Upper lobe of left lung (tissue), 6 donors: ENCODE results near the gene PABPN1L. TPM values are rescaled to one million over a fixed set of nuclear protein-coding genes. Genes with fewer than 3 reads are reported as not detected.

ENCODE experiments used
- ATAC-seq, 2 donors: fragments of 200-7000 bp; cut with Tn5 transposase; one replicate each; pipeline ENCODE4 v1.9.1; 2022; ENCODE audit warnings: mild to moderate bottlenecking in 2 of 2, moderate library complexity in 2 of 2; ENCODE audit not compliant: low FRiP score in 2 of 2
- DNase-seq, 2 donors: peaks; one replicate each; pipeline ENCODE4 v3.0.0-alpha.2; 2019 to 2020
- H3K27ac ChIP-seq, 4 donors: fragments of 200-600 bp; sonication (generic); one replicate each; pipeline ENCODE4 v1.5.1; 2016 to 2019
- H3K27me3 ChIP-seq, 4 donors: fragments of 200-600 bp; sonication (generic); one replicate each; pipeline ENCODE4 v1.5.1; 2017 to 2019
- H3K36me3 ChIP-seq, 4 donors: fragments of 200-600 bp; sonication (generic); one replicate each; pipeline ENCODE4 v1.5.1; 2016 to 2019
- H3K4me1 ChIP-seq, 4 donors: fragments of 200-600 bp; sonication (generic); one replicate each; pipeline ENCODE4 v1.5.1; 2018 to 2019
- H3K4me3 ChIP-seq, 4 donors: fragments of 200-600 bp; sonication (generic); one replicate each; pipeline ENCODE4 v1.5.1; 2017 to 2019; ENCODE audit warnings: mild to moderate bottlenecking in 2 of 4, moderate library complexity in 1 of 4
- H3K9me3 ChIP-seq, 4 donors: fragments of 200-600 bp; sonication (generic); one replicate each; pipeline ENCODE4 v1.5.1; 2018 to 2019
- EP300 ChIP-seq, 4 donors: sonication (generic); formaldehyde crosslinking; IDR thresholded peaks; one replicate each; pipeline ENCODE4 v1.5.1; 2017; ENCODE audit warnings: antibody characterized with exemption in 4 of 4, control low read depth in 2 of 4
- POLR2A ChIP-seq, 4 donors: fragments of 450-650 bp; IDR thresholded peaks; one replicate each; pipeline ENCODE4 v1.5.1; 2016 to 2017; ENCODE audit warnings: antibody characterized with exemption in 4 of 4, mild to moderate bottlenecking in 2 of 4
- POLR2AphosphoS5 ChIP-seq, 2 donors: sonication (generic); formaldehyde crosslinking; IDR thresholded peaks; one replicate each; pipeline ENCODE4 v1.5.1; 2017; ENCODE audit warnings: antibody characterized with exemption in 2 of 2
- WGBS, 2 donors: methylation state at CpG; one replicate each; pipeline ENCODE4 v1.1.5; 2017 to 2018; 5-methylcytosine and 5-hydroxymethylcytosine counted together
- total RNA-seq, 6 donors: library from RNA; depleted of rRNA in 4 of 6; stranded (reverse); fragments of >200 nt in 4 of 6; gene quantifications; one replicate each; pipeline versions ENCODE4 v1.1.0 to v1.2.1, GENCODE V29; 2016 to 2021
- TF ChIP-seq, protein P1 (sequence below), 6 experiments: fragments of 450-650 bp in 4 of 6; fragments of 200-600 bp in 2 of 6; sonication (generic) in 2 of 6; IDR thresholded peaks; one replicate each; pipeline ENCODE4 v1.5.1; 2016 to 2019; ENCODE audit warnings: antibody characterized with exemption in 6 of 6
- donor health status: DM: no; HTN: no; CAD: no; lungs with moderate emphysema.
- donor health status: DM: no; HTN: yes; CAD: no; lungs with severe emphysema.

PABPN1L gene
- total RNA-seq, 6 donors from 2014 or later: 0.20 TPM; not detected in 5

DNA sequence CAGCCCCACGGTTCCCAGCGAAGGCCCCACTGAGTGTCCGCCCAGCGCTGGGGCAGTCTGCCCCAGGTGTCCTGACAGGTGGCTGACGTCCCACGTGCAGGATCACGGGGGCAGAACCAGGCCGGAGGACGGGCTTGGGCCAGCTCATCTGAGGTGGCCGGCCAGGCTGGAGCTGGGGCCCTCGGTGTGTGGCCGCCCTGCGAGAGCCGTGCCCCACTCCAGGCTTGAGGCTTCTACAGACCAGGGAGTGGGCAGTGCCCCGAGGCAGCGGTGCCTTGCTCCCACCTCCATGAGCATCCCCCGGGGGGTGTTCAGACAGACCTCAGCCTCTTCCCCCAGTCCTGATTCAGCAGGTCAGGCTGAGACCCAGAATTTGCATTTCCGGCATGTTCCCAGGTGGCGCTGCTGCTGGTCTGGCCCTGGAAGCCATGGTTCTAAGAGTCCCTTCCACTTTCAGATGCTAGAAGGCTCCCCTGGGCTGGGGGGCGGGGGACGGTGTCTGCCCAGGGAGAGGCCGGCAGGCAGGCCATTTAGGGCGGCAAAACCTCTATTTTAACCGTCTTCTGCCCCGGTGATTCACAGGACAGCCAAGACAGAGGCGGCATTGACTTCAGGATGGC is 35.4 kb upstream of the PABPN1L start:
- Histone ChIP-seq H3K27me3 (no peaks in the 10 kb centered on the region), H3K4me1 (peaks cover 7 to 15% (median 11%) of the 10 kb centered on the region in 4 donors), H3K4me3 (no peak overlapping the region), H3K27ac (peak overlapping the region in 3 of 4 donors; percentile 76 to 80 (median 76)), H3K36me3 (peaks cover 0 to 21% (median 6%) of the 10 kb centered on the region in 4 donors), H3K9me3 (no peaks in the 10 kb centered on the region)
- TF ChIP-seq, protein P1, sequence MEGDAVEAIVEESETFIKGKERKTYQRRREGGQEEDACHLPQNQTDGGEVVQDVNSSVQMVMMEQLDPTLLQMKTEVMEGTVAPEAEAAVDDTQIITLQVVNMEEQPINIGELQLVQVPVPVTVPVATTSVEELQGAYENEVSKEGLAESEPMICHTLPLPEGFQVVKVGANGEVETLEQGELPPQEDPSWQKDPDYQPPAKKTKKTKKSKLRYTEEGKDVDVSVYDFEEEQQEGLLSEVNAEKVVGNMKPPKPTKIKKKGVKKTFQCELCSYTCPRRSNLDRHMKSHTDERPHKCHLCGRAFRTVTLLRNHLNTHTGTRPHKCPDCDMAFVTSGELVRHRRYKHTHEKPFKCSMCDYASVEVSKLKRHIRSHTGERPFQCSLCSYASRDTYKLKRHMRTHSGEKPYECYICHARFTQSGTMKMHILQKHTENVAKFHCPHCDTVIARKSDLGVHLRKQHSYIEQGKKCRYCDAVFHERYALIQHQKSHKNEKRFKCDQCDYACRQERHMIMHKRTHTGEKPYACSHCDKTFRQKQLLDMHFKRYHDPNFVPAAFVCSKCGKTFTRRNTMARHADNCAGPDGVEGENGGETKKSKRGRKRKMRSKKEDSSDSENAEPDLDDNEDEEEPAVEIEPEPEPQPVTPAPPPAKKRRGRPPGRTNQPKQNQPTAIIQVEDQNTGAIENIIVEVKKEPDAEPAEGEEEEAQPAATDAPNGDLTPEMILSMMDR (IDR thresholded peaks at IDR 0.05): no peak
- TF ChIP-seq EP300 (IDR thresholded peaks at IDR 0.05) (no peak), POLR2A (IDR thresholded peaks at IDR 0.05) (no peak), POLR2AphosphoS5 (IDR thresholded peaks at IDR 0.05) (no peak)
- 84 to 90% methylated on average over 2 to 25 of the region's 26 CpGs for WGBS, 2 donors
- ATAC-seq (no peak), DNase-seq (no peak)

DNA sequence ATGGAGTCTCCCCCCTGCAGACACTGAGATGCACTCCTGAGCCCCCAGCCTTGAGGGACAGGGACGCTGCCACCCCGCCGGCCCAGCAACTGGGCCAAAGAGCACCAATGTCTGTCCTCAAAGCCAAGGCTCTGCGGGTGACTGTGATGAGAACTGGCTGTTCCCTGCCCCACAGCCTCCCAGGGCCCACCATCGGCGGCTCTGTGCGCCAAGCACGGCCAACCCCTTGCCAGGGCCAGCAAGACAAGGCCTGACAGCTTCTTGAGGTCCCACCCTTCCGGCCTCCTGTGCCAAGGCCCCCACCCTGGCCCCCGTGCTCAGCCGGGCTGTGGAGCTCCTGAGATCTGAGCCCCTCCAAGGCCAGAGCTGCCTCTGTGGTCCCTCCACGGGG is 34.2 kb upstream of the PABPN1L start:
- WGBS, 2 donors: 57 to 79% methylated on average over 4 to 11 of the region's 12 CpGs
- peak overlapping the region; percentile 53 to 80 (median 76) for H3K27ac ChIP-seq
- no peak overlapping the region for H3K4me3 ChIP-seq
- H3K36me3 ChIP-seq: peaks cover 0 to 33% (median 6%) of the 10 kb centered on the region in 4 donors
- DNase-seq: peak in 1 of 2 donors; percentile 85
- no peaks in the 10 kb centered on the region for H3K9me3 ChIP-seq
- no peaks in the 10 kb centered on the region for H3K27me3 ChIP-seq
- peak in 1 of 2 donors; percentile 14 for ATAC-seq
- TF ChIP-seq, protein P1 (IDR thresholded peaks at IDR 0.05): no peak
- TF ChIP-seq POLR2AphosphoS5 (IDR thresholded peaks at IDR 0.05) (peak; percentile 37 to 68), EP300 (IDR thresholded peaks at IDR 0.05) (peak in 2 of 4 donors; percentile 21 to 26)
- H3K4me1 ChIP-seq: peaks cover 7 to 15% (median 11%) of the 10 kb centered on the region in 4 donors

DNA sequence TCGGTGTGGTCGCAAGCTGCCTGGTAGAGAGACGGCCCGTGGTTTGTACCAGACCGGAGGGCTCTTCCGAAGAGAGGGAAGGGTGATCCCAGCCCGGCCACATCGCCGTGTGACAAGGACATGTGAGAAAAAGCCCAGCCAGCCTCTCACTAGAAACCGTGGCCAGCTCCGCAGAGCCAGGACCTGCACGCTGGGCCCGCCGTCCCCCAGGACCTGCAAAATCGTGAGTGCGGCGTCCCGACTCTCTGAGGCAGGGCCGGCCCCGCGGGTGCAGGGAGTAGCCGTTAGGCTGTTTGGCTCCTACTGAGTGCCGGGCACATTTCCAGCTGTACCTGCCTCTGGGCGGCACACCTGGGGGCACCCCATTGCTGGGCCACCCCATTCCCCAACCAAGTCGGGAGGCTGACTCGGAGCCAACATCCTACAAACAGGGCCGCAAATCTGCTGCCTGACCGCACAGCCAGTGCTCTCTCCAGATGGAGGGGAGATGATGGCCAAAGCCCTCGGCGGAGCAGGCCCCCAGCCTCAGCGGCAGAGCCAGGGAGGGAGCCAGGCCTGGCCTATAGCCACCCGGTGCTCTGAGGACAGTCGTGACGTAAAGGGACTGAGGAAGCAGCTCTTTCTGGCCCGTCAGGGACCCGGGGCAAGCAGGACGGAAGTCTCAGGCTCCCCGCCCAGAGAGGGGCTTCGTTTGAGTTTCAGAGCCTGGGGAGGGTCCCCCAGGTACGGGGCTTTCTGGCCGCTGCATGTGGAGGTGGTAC is 33.6 kb upstream of the PABPN1L start:
- ATAC-seq (no peak), DNase-seq (no peak)
- Histone ChIP-seq H3K4me1 (peaks cover 7 to 15% (median 11%) of the 10 kb centered on the region in 4 donors), H3K4me3 (no peak overlapping the region), H3K36me3 (peaks cover 0 to 34% (median 6%) of the 10 kb centered on the region in 4 donors), H3K27me3 (no peaks in the 10 kb centered on the region), H3K9me3 (no peaks in the 10 kb centered on the region), H3K27ac (peak overlapping the region; percentile 53 to 80 (median 76))
- TF ChIP-seq, protein P1 (IDR thresholded peaks at IDR 0.05): no peak
- TF ChIP-seq EP300 (IDR thresholded peaks at IDR 0.05) (no peak), POLR2A (IDR thresholded peaks at IDR 0.05) (no peak), POLR2AphosphoS5 (IDR thresholded peaks at IDR 0.05) (no peak)
- 73 to 85% methylated on average over 17 to 34 of the region's 41 CpGs for WGBS, 2 donors

DNA sequence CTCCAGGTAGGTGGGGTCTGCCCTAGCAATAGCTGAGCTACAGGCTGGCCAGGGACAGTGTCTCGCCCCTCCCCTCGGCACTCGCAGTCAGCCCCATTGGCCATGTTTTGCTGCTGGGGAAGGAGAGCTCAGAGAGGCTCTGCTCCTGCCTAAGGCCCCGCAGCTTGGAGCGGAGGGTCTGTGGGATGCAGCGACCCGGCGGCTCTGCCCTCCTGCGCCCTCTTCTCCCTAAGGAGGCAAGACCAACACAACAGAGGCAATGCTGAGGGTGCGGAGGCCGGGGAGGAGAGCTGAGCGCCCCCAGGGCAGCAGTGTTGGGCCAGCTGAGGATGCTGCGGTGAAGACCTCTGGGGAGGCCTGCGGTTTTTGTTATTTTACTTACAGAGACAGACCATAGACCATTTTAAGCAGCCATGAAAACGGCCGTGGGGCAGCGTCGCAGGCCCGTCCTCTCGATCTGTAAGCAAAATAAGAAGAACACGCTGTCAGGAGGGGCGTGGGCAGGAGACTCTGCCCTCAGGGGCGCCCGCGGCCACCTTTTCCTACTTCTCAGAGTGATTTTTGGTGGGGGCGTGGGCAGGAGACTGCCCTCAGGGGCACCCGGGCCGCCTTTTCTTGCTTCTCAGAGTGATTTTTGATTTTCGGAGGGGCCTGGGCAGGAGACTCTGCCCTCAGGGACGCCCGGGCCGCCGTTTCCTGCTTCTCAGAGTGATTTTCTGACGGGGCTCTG is 31.4 kb upstream of the PABPN1L start:
- Histone ChIP-seq H3K36me3 (peaks cover 0 to 34% (median 6%) of the 10 kb centered on the region in 4 donors), H3K27me3 (no peaks in the 10 kb centered on the region), H3K27ac (peak overlapping the region in 1 of 4 donors; percentile 27), H3K9me3 (no peaks in the 10 kb centered on the region), H3K4me3 (no peak overlapping the region), H3K4me1 (peaks cover 4 to 13% (median 9%) of the 10 kb centered on the region in 4 donors)
- ATAC-seq (no peak), DNase-seq (peak in 1 of 2 donors; percentile 60)
- TF ChIP-seq, protein P1 (IDR thresholded peaks at IDR 0.05): no peak
- no peak for TF ChIP-seq EP300 (IDR thresholded peaks at IDR 0.05)
- TF ChIP-seq POLR2A (IDR thresholded peaks at IDR 0.05): no peak
- TF ChIP-seq POLR2AphosphoS5 (IDR thresholded peaks at IDR 0.05): no peak
- 92 to 95% methylated on average over 25 to 34 of the region's 34 CpGs for WGBS, 2 donors
